HG02870 (cell line): ENCODE measurements around the gene CD300LF.

Source experiments
- ATAC-seq: cut with Tn5 transposase; IDR thresholded peaks from one replicate; pipeline ENCODE4 v1.9.1; 2021; ENCODE audit warnings: mild to moderate bottlenecking, moderate library complexity; ENCODE audit not compliant: unreplicated experiment

The CD300LF gene

DNA sequence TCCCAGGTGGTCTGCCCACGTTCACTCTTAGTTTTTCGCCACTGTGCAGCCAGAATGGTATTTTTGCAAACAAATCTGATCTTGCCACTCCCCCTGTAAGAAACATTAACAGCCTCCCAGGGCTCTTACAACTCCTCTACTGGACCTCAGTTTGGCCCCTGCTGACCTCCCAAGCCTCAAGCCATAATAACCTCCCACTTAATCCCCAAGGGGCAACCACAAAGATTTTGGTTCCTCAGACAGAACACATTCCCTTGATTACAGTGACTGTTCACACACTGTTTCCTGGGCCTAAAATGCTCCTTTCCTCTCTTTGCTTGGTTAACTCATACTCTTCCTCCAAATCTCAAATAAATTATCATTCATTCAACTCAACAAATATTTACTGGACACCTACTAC lies 67.7 kb downstream of the CD300LF start:
- no peak for ATAC-seq

DNA sequence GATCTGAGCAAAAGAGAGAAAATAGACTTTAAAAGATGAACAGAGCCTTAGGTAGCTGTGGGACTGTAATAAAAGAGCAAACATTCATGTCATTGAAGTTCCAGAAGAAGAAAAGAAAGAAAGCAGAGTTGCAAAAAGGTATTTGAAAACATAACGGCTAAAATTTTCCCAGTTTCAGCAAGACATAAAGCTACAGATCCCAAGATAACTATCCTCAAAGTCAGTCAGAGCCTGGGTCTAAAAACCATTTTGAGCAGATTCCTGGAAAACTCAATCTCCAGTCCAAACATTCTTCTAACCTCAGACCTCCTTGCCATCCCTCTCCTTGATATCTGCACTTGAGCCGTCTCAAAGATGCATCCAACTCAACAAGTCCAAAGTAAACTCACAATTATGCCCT lies 68.3 kb downstream of the CD300LF start:
- no peak for ATAC-seq
